ENCODE measurements around the gene POLN.
"Not testable (repeated sequence)": the region's sequence is repeated elsewhere in the genome, so short reads cannot be mapped to it uniquely, and the experiment has no call there.

Gene POLN

DNA sequence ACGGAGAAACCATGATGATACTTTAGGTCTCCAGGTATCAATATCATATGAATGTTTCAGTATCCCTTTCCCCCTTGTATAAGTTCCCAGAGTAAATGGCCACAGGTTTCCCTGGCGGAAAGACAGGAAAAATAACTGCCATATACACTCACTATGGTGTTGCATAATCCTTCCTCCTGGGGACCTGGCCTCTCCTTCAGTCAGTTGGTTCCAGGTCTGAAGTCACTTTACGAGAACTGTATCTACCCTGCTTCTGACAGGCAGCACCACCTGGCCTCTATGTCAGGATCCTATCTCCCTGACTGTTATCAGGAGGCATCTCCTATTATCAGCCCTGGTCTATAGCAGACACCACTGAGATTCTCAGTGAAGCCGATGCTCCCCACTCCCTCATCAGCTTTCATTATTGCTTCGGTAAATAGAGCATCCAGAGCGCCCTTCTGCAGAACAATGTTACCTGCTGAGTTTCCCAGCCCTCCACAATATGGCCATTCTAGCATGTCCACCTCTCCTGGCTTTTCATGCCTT is 22.6 kb downstream of the POLN start:
- DNase-seq (ENCODE audit: insufficient read length, low spot score) (no peak), FAIRE-seq (no peak)
- no peak for TF ChIP-seq POLR2A (IDR thresholded peaks at IDR 0.05; ENCODE audit: low read depth, low read length)

DNA sequence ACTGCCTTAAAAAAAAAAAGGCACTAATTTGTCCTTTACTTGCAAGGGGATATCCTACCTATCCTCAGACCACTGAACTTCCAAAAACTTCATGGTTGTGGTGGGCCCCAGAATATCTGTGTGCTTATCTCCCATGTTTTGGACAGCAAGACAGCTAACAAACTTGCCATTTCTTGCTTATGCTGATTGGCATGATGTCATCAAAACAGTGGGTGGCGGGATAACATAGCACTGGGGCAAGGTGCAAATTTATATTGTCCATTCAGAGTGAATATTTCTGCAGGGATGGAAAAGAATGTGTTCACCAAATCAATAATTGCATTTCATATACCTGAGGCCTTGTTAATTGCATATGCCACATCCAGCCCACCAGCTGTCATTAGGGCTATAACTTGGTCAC is 23.5 kb downstream of the POLN start:
- no peak for DNase-seq (ENCODE audit: insufficient read length, low spot score)
- FAIRE-seq, result no peak
- TF ChIP-seq POLR2A (IDR thresholded peaks at IDR 0.05; ENCODE audit: low read depth, low read length), result no peak

DNA sequence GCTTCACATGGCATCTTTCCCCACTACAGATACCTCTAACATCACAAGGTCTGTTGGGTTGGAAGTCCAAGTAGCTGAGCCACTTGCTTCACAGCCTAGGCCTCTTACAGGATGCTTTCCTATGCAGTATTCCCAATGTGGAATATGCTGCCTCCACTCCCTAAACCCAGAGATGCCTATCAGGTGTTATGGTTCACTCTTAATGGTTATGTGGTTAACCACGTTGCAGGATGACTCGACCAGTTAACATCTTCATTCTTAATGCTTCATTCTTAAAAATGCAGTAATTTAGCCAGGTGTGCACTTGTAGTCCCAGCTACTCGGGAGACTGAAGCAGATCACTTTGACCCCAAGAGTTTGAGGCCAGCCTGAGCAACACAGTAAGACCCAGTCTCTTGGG is 24.2 kb downstream of the POLN start:
- DNase-seq (ENCODE audit: insufficient read length, low spot score) (no peak), FAIRE-seq (no peak)
- TF ChIP-seq POLR2A (IDR thresholded peaks at IDR 0.05; ENCODE audit: low read depth, low read length), result no peak

DNA sequence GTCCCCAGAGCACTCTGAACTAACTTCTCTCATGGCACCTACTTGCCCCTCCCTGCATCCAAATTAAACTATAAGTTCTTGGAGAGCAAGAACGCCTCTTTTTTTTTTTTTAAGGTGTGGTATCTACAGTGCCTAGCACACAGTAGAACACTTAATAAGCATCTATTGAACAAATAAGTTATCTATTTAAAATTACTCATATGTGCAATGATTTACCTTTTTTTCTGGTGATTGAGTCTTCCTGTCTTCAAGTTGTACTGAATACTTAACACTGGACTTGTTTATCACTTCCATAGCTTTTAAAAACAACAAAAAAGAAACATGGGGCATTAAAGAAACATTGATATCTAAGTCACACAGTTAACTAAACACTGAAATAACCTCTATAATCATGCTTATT is 29.1 kb downstream of the POLN start:
- FAIRE-seq, result no peak
- no peak for DNase-seq (ENCODE audit: insufficient read length, low spot score)

DNA sequence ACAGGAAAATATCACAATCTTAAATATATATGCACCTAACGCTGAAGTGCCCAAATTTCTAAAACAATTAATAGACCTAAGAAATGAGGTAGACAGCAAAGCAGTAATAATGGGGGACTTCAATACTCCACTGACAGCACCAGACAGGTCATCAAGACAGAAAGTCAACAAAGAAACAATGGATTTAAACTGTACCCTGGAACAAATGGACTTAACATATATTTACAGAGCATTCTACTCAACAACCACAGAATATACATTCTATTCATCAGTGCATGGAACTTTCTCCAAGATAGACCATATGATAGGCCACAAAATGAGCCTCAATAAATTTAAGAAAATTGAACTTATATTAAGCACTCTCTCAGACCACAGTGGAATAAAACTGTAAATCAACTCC is 39.1 kb downstream of the POLN start:
- not testable (repeated sequence) for DNase-seq (ENCODE audit: insufficient read length, low spot score); FAIRE-seq

More for the DNA sequence above, 29.1 kb downstream of the POLN start:
- no peak for TF ChIP-seq POLR2A (IDR thresholded peaks at IDR 0.05; ENCODE audit: low read depth, low read length)

DNA sequence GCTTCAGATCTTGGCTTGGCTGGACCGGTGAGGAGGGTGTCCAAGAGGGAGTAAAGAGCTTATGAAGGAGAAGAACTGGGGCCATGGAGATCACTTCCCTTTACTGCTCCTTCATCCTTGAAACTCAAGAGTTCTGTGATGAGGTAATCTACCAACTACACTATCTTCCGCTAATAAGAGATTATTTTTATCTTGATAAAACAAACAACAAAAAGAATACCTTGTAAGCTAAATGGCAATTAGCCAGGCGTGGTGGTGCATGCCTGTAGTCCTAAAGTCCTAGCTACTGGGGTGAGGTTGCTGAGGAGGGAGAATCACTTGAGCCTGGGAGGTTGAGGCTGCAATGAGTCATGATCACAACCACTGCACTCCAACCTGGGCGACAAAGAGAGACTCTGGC is 47.4 kb downstream of the POLN start:
- DNase-seq (ENCODE audit: insufficient read length, low spot score) (no peak), FAIRE-seq (no peak)
- no peak for TF ChIP-seq POLR2A (IDR thresholded peaks at IDR 0.05; ENCODE audit: low read depth, low read length)

DNA sequence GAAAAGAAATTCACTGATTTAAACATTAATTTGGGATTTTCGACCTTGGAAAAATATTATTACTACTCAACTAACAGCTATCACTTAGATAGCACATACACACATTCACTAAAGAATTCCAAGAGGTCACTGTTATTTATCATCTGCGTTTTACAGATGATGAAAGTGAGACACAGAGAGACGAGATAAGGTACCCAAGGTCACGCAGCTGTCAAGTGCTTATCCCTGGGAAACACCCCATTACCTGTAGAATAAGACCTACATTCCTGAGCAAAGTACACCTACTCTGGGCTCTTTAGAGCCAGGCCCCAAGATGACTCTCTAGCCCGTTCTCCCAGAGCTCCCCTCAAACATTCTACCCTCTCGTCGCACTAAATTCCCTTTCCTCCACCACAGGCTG is 48.6 kb downstream of the POLN start:
- TF ChIP-seq POLR2A (IDR thresholded peaks at IDR 0.05; ENCODE audit: low read depth, low read length), result no peak
- FAIRE-seq (no peak), DNase-seq (ENCODE audit: insufficient read length, low spot score) (no peak)

DNA sequence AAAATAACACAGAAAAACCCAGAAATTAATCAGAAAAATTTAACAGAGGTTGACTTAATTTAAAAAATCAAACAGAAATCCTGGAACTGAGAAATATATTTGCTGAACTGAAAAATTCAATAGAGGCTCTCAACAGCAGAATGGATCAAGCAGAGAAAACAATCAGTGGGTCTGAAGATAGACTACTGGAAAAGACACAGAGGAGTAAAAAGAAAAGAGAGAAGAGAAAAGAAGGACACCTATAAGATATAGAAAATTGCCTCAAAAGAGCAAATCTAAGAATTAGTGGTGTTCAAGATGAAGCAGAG is 55.1 kb downstream of the POLN start:
- no peak for TF ChIP-seq POLR2A (IDR thresholded peaks at IDR 0.05; ENCODE audit: low read depth, low read length)
- DNase-seq (ENCODE audit: insufficient read length, low spot score) (no peak), FAIRE-seq (no peak)

DNA sequence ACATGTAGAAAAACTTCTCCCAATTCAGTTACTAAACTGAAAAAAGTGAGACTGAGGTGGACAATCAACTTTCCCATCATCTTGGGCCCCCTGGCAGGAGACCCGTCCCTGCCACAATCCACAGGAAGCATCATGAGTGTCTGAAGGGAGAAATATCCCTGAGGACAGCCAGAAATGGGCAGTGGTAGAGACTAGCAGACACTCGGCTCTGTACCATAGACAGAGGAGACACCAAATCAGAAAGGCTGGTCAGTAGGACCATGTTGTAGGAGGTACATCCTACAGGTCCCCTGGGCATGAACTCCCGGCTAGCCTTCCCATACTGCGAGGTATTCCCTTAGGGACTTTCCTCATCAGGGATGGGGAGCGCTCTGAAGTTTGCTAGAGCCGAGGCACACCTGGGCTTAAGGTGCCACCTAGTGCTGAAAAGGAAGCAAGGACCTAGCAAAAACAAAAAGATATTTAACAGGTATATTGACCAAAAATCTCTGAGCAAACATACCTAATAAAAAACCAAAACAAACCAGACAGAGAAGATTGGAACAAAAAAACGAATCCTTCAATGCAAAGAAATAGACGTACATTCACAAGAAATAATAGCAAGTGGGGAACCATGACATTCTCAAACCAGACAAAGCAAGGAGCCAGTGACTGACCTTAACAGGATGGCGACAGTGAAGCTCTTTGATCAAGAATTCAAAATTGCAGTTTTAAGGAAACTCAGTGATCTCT is 55.6 kb downstream of the POLN start:
- no peak for TF ChIP-seq POLR2A (IDR thresholded peaks at IDR 0.05; ENCODE audit: low read depth, low read length)
- DNase-seq (ENCODE audit: insufficient read length, low spot score) (no peak), FAIRE-seq (no peak)

DNA sequence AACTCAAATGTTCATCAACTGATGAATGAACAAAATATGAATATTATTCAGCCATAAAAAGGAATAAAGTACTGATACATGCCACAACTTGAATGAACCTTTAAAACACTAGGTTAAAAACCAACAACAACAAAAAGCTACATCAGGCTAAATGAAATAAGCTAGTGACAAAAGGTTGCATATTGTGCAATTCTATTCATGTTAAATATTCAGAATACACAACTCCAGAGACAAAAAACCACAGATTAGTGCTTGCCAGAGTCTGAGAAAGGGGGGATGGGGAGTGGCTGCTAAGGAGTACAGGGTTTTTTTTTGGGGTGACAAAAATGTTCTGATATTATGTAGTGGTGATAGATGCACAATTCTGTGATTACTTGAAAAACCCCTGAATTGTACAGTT is 58.5 kb downstream of the POLN start:
- no peak for TF ChIP-seq POLR2A (IDR thresholded peaks at IDR 0.05; ENCODE audit: low read depth, low read length)
- DNase-seq (ENCODE audit: insufficient read length, low spot score), result no peak
- FAIRE-seq, result no peak

DNA sequence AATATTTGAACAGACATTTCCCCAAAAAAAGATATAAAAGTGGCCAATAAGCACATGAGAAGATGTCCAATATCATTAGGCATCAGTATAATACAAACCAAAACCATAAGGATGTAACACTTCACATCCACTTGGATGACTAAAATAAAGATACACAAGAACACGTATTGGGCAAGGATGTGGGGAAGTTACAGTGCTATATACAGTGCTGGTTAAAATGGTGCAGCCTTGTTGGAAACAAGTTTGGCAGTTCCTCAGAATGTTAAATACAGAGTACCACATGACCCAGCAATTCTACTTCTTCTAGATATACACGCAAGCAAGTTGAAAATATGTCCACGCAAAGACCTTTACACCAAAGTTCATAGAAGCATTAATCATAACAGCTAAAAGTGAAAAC is 58.9 kb downstream of the POLN start:
- DNase-seq (ENCODE audit: insufficient read length, low spot score) (no peak), FAIRE-seq (no peak)
- no peak for TF ChIP-seq POLR2A (IDR thresholded peaks at IDR 0.05; ENCODE audit: low read depth, low read length)

DNA sequence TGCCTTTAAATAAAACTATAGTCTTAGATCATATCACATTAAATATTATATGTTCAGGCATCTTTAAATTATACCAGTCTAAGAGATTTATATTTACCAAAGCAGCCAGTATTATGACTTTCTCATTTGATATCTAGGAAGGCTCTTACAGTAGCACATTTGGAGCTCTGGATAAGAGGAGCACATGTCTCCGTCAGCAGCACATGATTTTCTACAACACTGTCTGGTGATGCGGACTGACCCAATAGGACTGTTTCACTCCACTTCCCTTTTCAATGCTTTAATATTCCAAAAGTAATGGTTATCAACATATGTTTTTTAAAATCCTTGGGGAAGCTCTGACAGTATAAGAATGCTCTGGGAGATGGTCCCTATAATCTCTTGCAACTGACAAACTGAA is 61.5 kb downstream of the POLN start:
- DNase-seq (ENCODE audit: insufficient read length, low spot score) (no peak), FAIRE-seq (no peak)
- TF ChIP-seq POLR2A (IDR thresholded peaks at IDR 0.05; ENCODE audit: low read depth, low read length), result no peak

DNA sequence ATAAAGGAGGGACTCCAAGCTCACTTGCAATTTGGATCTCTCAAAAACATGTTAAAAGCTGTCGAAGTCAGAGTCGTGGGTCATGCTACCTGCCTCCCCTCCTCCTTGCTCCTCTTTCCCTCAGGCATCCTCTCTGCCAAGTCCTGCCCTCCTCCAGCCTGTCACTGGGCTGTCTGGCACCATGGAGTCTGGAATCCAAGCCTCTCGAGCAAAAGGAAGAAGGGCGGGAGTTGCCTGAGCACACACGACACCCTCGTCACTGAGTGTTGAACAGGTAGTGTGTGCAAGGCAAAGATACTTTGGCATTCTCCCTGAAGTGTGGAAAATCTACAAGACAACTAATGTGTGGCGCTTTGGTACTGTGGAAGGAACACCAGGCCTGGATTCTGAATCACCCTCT is 62.2 kb downstream of the POLN start:
- TF ChIP-seq POLR2A (IDR thresholded peaks at IDR 0.05; ENCODE audit: low read depth, low read length), result no peak
- DNase-seq (ENCODE audit: insufficient read length, low spot score) (no peak), FAIRE-seq (no peak)

DNA sequence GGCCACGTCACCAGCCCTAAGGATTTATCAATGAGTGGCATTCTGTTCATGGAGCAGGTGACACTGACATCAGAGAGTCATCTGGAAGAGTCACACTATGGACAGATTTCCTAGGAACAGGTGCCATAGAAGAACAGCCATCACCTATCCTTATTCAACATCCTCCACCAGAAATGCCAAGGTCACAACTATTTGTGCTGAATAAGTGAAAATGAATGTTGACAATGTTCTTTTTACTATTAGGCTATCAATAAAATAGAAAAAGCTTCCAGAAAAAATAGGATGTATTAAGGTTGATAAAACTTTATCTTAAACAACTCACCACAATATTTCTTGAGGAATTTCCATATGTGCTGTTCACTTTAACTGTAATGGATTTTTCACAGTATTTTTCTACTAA is 62.9 kb downstream of the POLN start:
- FAIRE-seq, result no peak
- no peak for DNase-seq (ENCODE audit: insufficient read length, low spot score)
- TF ChIP-seq POLR2A (IDR thresholded peaks at IDR 0.05; ENCODE audit: low read depth, low read length), result no peak

DNA sequence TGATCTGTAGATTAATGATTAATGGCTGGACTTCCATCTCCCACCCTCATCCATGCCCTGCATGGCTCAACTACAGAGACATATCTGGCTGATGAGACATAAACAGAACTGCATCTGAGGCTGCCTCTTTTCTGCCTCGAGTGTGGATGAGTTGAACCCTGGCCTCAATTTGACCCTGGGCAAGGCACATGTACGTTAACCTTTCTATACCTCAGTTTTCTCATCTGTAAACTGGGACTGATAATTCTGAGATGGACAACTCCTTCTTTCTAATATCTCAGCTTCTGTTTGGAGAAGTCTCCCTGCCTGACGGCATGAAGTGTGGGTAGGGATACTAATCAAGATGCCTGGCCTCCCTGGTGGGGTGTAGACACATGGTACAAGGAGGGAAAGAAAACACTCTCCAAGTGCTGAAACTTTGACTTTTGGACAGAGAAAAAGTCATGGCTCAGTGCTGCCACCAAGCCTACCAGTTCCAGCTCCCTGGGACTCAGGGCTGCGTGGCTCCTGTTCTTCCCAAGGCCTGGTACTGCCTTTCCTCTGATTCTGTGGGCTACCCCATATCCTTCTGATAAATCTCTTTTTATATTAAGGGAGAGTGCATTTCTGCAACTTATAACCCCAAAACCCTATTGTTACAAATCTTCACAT is 64.4 kb downstream of the POLN start:
- FAIRE-seq, result no peak
- TF ChIP-seq POLR2A (IDR thresholded peaks at IDR 0.05; ENCODE audit: low read depth, low read length), result no peak
- DNase-seq (ENCODE audit: insufficient read length, low spot score), result no peak

Data from H54 (cell line).